K562 (cell line): ENCODE results near the gene MCM7. TPM values are rescaled to one million over a fixed set of nuclear protein-coding genes. Genes with fewer than 3 reads are reported as not detected.

Experiments used
- AFF4 ChIP-seq: sonication (generic); formaldehyde crosslinking; IDR thresholded peaks from 2 replicates; pipeline ENCODE4 v1.8.0; 2023; ENCODE audit warnings: mild to moderate bottlenecking, missing genetic modification reagents
- ARID3B ChIP-seq: fragments of 250-450 bp; sonication (Bioruptor Pico); IDR thresholded peaks from 2 replicates; pipeline ENCODE4 v1.4.0; 2020; ENCODE audit warnings: borderline replicate concordance
- ATF3 ChIP-seq, 2 experiments: fragments of 450-650 bp in 1 of 2; sonication (generic) in 1 of 2; formaldehyde crosslinking in 1 of 2; IDR thresholded peaks in 1 of 2; conservative IDR thresholded peaks in 1 of 2; 2 replicates each; pipeline versions ENCODE4 v1.6.1 to v1.8.1; 2016 to 2023; ENCODE audit warnings: mild to moderate bottlenecking in 2 of 2, moderate library complexity in 2 of 2, inconsistent platforms in 1 of 2, missing genetic modification reagents in 1 of 2
- CBX3 ChIP-seq, 2 experiments: IDR thresholded peaks; 1 replicate in 1 of 2; 2 replicates in 1 of 2; pipeline ENCODE4 v1.6.1; 2012; ENCODE audit warnings: inconsistent platforms in 2 of 2, low read length in 2 of 2, borderline replicate concordance in 1 of 2, control low read depth in 1 of 2
- CHD4 ChIP-seq: fragments of 200-600 bp; sonication (generic); IDR thresholded peaks from 3 replicates; pipeline ENCODE4 v1.6.1; 2012; ENCODE audit warnings: low read depth, mild to moderate bottlenecking, mixed read lengths, low read length, inconsistent platforms; ENCODE audit not compliant: insufficient read depth, insufficient replicate concordance, poor library complexity, severe bottlenecking
- ETV6 ChIP-seq, 3 experiments: fragments of 150-350 bp in 1 of 3; sonication (generic) in 1 of 3; formaldehyde crosslinking in 1 of 3; IDR thresholded peaks; 2 replicates each; pipeline versions ENCODE4 v1.6.1 to v1.8.0; 2014 to 2022; ENCODE audit warnings: borderline replicate concordance in 2 of 3, low read depth in 2 of 3, antibody characterized with exemption in 1 of 3, low read length in 1 of 3, mild to moderate bottlenecking in 1 of 3, missing genetic modification reagents in 1 of 3
- GATAD2A ChIP-seq: fragments of 450-650 bp; IDR thresholded peaks from 2 replicates; pipeline ENCODE4 v1.6.1; 2017
- HDAC1 ChIP-seq, 2 experiments: fragments of 450-650 bp; IDR thresholded peaks; 2 replicates each; pipeline ENCODE4 v1.6.1; 2016 to 2017; ENCODE audit warnings: inconsistent platforms in 1 of 2, mild to moderate bottlenecking in 1 of 2, moderate library complexity in 1 of 2
- MCM2 ChIP-seq: fragments of 450-650 bp; IDR thresholded peaks from 2 replicates; pipeline ENCODE4 v1.6.1; 2017; ENCODE audit warnings: low read depth, mild to moderate bottlenecking
- ZNF232 ChIP-seq: sonication (generic); formaldehyde crosslinking; IDR thresholded peaks from 2 replicates; pipeline ENCODE4 v1.8.0; 2022; ENCODE audit warnings: mild to moderate bottlenecking, missing genetic modification reagents
- ZNF592 ChIP-seq: fragments of 450-650 bp; IDR thresholded peaks from 2 replicates; pipeline ENCODE4 v1.6.1; 2017; ENCODE audit warnings: antibody characterized with exemption, mild to moderate bottlenecking
- polyA plus RNA-seq, 8 experiments: library from polyadenylated mRNA; depleted of rRNA in 4 of 8; stranded (reverse) in 5 of 8; unstranded in 3 of 8; fragments of >200 nt; fragmentation: Nextera tagmentation in 2 of 8; fragmentation: Illumina TruSeq in 1 of 8; extraction: Ambion mirVana in 2 of 8; extraction: Trizol in 1 of 8; gene quantifications; 2 replicates each; pipeline versions ENCODE4 v1.2.1 to v1.2.3, GENCODE V29; 2011 to 2014; ENCODE audit warnings: inconsistent platforms in 1 of 8, missing spikeins in 1 of 8
- total RNA-seq, 7 experiments: library from RNA; depleted of rRNA in 6 of 7; stranded (reverse); fragments of >200 nt in 6 of 7; fragmentation: Illumina TruSeq in 2 of 7; extraction: Trizol in 2 of 7; gene quantifications; 2 replicates each; pipeline versions ENCODE4 v1.2.1 to v1.2.3, GENCODE V29; 2011 to 2021; ENCODE audit warnings: low replicate concordance in 1 of 7

MCM7 gene
- total and polyA plus RNA-seq, 9 of the 15 experiments (the other 6 are each of a cell fraction or from before 2014, with no cell fraction given), result 329 to 856 (median 437) TPM

GRCh38 chr7:100049441-100050291, 51.5 kb downstream of the MCM7 start, which contains the start of gene ZSCAN21 (continued):
- TF ChIP-seq ZNF592 (no peak), AFF4 (CRISPR knock-in tag) (peak; percentile 66; the same call in 1 of the 2 replicates), MCM2 (no peak), CHD4 (no peak), GATAD2A (no peak), ATF3 (IDR thresholded peaks at IDR 0.05) (no peak; the same call in 1 of the 2 replicates), ATF3 (CRISPR knock-in tag; conservative IDR thresholded peaks at IDR 0.05) (peak; percentile 77; the same call in 1 of the 2 replicates), ETV6 (IDR thresholded peaks at IDR 0.05; ENCODE audit: borderline replicate concordance in 1 of 2, low read depth in 2 of 2, low read length in 1 of 2) (no peak), ETV6 (CRISPR knock-in tag; IDR thresholded peaks at IDR 0.05; ENCODE audit: borderline replicate concordance) (no peak), HDAC1 (IDR thresholded peaks at IDR 0.05) (peak in 1 of 2 experiments; percentile 98; a peak in 2 of 4 replicates), ARID3B (CRISPR knock-in tag) (no peak), CBX3 (IDR thresholded peaks at IDR 0.05; ENCODE audit: borderline replicate concordance in 1 of 2, low read length in 2 of 2) (peak in 1 of 2 experiments; percentile 56; a peak in 2 of 3 replicates), ZNF232 (no peak)
